GM21717 (cell line): ENCODE data around the gene DHCR7.

Source experiments
- ATAC-seq: cut with Tn5 transposase; IDR thresholded peaks from one replicate; pipeline ENCODE4 v1.9.1; 2021; ENCODE audit warnings: mild to moderate bottlenecking, moderate library complexity; ENCODE audit not compliant: unreplicated experiment

DHCR7 gene

GRCh38 chr11:71459076-71459766 is 11.0 kb upstream of the DHCR7 start:
- ATAC-seq: no peak

- ATAC-seq: no peak
Measured at GRCh38 chr11:71458146-71459070, 10.2 kb upstream of the DHCR7 start.

- no peak for ATAC-seq
Measured at GRCh38 chr11:71456831-71457230, 8.6 kb upstream of the DHCR7 start.

- ATAC-seq: no peak
Measured at GRCh38 chr11:71456294-71456693, 8.1 kb upstream of the DHCR7 start.

GRCh38 chr11:71454470-71455113 is 6.4 kb upstream of the DHCR7 start:
- ATAC-seq: no peak

- no peak for ATAC-seq
Measured at GRCh38 chr11:71453918-71454304, 5.7 kb upstream of the DHCR7 start.

GRCh38 chr11:71453037-71453917 is 5.1 kb upstream of the DHCR7 start, which contains the start of gene NADSYN1:
TSS of gene NADSYN1 (plus strand) at chr11:71453203. CDS start at chr11:71453297, 94 bp downstream.
- peak; percentile 41 for ATAC-seq

GRCh38 chr11:71452199-71453036 is 4.2 kb upstream of the DHCR7 start:
- ATAC-seq: peak; percentile 0

- no peak for ATAC-seq
Measured at GRCh38 chr11:71451596-71452198, 3.5 kb upstream of the DHCR7 start.

- no peak for ATAC-seq
Measured at GRCh38 chr11:71450939-71451338, 2.7 kb upstream of the DHCR7 start.

- ATAC-seq: no peak
Measured at GRCh38 chr11:71450507-71450906, 2.3 kb upstream of the DHCR7 start.

GRCh38 chr11:71449596-71449995 is 1.4 kb upstream of the DHCR7 start:
- no peak for ATAC-seq

GRCh38 chr11:71447791-71448256 is 369 bp downstream of the DHCR7 start:
- no peak for ATAC-seq

GRCh38 chr11:71446942-71447688 is 1.1 kb downstream of the DHCR7 start:
- ATAC-seq: no peak

GRCh38 chr11:71446150-71446549 is 2.0 kb downstream of the DHCR7 start:
- ATAC-seq: no peak

- no peak for ATAC-seq
Measured at GRCh38 chr11:71444811-71445210, 3.4 kb downstream of the DHCR7 start.

GRCh38 chr11:71443736-71444445 is 4.3 kb downstream of the DHCR7 start:
- no peak for ATAC-seq

- no peak for ATAC-seq
Measured at GRCh38 chr11:71442880-71443279, 5.3 kb downstream of the DHCR7 start.
